ENCODE measurements around the gene SMIM26. TPM values are rescaled to one million over a fixed set of nuclear protein-coding genes. Genes with fewer than 3 reads are reported as not detected.
A peak's percentile ranks its signal among the peaks of the same experiment; 100 is the strongest.

The SMIM26 gene
- total RNA-seq, 2 donors from 2014 or later, result 51.7 to 55.6 TPM

GRCh38 chr20:18589941-18590674 is 22.9 kb downstream of the SMIM26 start:
- peaks cover 30% of the 10 kb centered on the region for H3K4me1 Mint-ChIP-seq
- H3K27ac Mint-ChIP-seq, result no peak overlapping the region
- no peaks in the 10 kb centered on the region for H3K27me3 Mint-ChIP-seq
- peaks cover 2% of the 10 kb centered on the region for H3K36me3 Mint-ChIP-seq (ENCODE audit: low read depth)
- no peaks in the 10 kb centered on the region for H3K9me3 ChIP-seq (ENCODE audit: control insufficient read depth, low read length, poor library complexity, severe bottlenecking)
- ATAC-seq (no peak), DNase-seq (no peak)
- H3K4me3 Mint-ChIP-seq, result no peak overlapping the region

GRCh38 chr20:18596270-18596669 is 29.0 kb downstream of the SMIM26 start:
- Mint-ChIP-seq H3K36me3 (ENCODE audit: low read depth) (peaks cover 3% of the 10 kb centered on the region), H3K4me3 (no peak overlapping the region), H3K27ac (no peak overlapping the region), H3K27me3 (no peaks in the 10 kb centered on the region), H3K4me1 (peaks cover 8% of the 10 kb centered on the region)
- ATAC-seq (no peak), DNase-seq (no peak)
- H3K9me3 ChIP-seq (ENCODE audit: control insufficient read depth, low read length, poor library complexity, severe bottlenecking), result no peaks in the 10 kb centered on the region

GRCh38 chr20:18609741-18610140 is 42.5 kb downstream of the SMIM26 start:
- no peak overlapping the region for H3K4me3 Mint-ChIP-seq
- ATAC-seq (no peak), DNase-seq (no peak)
- H3K27ac Mint-ChIP-seq, result peak overlapping the region; percentile 29
- H3K36me3 Mint-ChIP-seq (ENCODE audit: low read depth), result peaks cover 3% of the 10 kb centered on the region
- H3K4me1 Mint-ChIP-seq, result peaks cover 4% of the 10 kb centered on the region
- no peaks in the 10 kb centered on the region for H3K27me3 Mint-ChIP-seq
- no peaks in the 10 kb centered on the region for H3K9me3 ChIP-seq (ENCODE audit: control insufficient read depth, low read length, poor library complexity, severe bottlenecking)

GRCh38 chr20:18611492-18611891 is 44.3 kb downstream of the SMIM26 start:
- H3K4me3 Mint-ChIP-seq, result no peak overlapping the region

GRCh38 chr20:18613553-18613952 is 46.3 kb downstream of the SMIM26 start:
- peaks cover 5% of the 10 kb centered on the region for H3K36me3 Mint-ChIP-seq (ENCODE audit: low read depth)
- no peak overlapping the region for H3K4me3 Mint-ChIP-seq
- H3K9me3 ChIP-seq (ENCODE audit: control insufficient read depth, low read length, poor library complexity, severe bottlenecking), result no peaks in the 10 kb centered on the region
- ATAC-seq (no peak), DNase-seq (no peak)
- H3K27ac Mint-ChIP-seq, result no peak overlapping the region
- no peaks in the 10 kb centered on the region for H3K27me3 Mint-ChIP-seq
- H3K4me1 Mint-ChIP-seq, result peaks cover 6% of the 10 kb centered on the region

More at GRCh38 chr20:18611492-18611891, 44.3 kb downstream of the SMIM26 start:
- DNase-seq (no peak), ATAC-seq (no peak)
- Mint-ChIP-seq H3K27ac (no peak overlapping the region), H3K27me3 (no peaks in the 10 kb centered on the region), H3K4me1 (peaks cover 6% of the 10 kb centered on the region), H3K36me3 (ENCODE audit: low read depth) (peaks cover 5% of the 10 kb centered on the region)
- no peaks in the 10 kb centered on the region for H3K9me3 ChIP-seq (ENCODE audit: control insufficient read depth, low read length, poor library complexity, severe bottlenecking)

GRCh38 chr20:18614244-18614643 is 47.0 kb downstream of the SMIM26 start:
- peaks cover 6% of the 10 kb centered on the region for H3K4me1 Mint-ChIP-seq
- ATAC-seq, result no peak
- no peak overlapping the region for H3K4me3 Mint-ChIP-seq
- H3K27ac Mint-ChIP-seq, result no peak overlapping the region
- DNase-seq, result no peak
- H3K9me3 ChIP-seq (ENCODE audit: control insufficient read depth, low read length, poor library complexity, severe bottlenecking), result no peaks in the 10 kb centered on the region
- H3K27me3 Mint-ChIP-seq, result no peaks in the 10 kb centered on the region
- peaks cover 5% of the 10 kb centered on the region for H3K36me3 Mint-ChIP-seq (ENCODE audit: low read depth)

GRCh38 chr20:18615020-18615650 is 47.9 kb downstream of the SMIM26 start:
- ATAC-seq, result no peak
- H3K27ac Mint-ChIP-seq, result no peak overlapping the region
- H3K27me3 Mint-ChIP-seq, result no peaks in the 10 kb centered on the region
- no peaks in the 10 kb centered on the region for H3K9me3 ChIP-seq (ENCODE audit: control insufficient read depth, low read length, poor library complexity, severe bottlenecking)
- no peak for DNase-seq
- peaks cover 5% of the 10 kb centered on the region for H3K36me3 Mint-ChIP-seq (ENCODE audit: low read depth)
- H3K4me3 Mint-ChIP-seq, result no peak overlapping the region
- H3K4me1 Mint-ChIP-seq, result peaks cover 6% of the 10 kb centered on the region

Other genes with a start within 250 kb of the SMIM26 start
- 1 to 10 TPM; 2.5 to 3.9 TPM for gene DZANK1, start 100.4 kb upstream of the SMIM26 start, total RNA-seq
- gene POLR3F, start 100.0 kb upstream of the SMIM26 start, total RNA-seq, result 1 to 10 TPM; 7.8 to 9.8 TPM
- gene RBBP9, start 70.2 kb upstream of the SMIM26 start, total RNA-seq, result 1 to 10 TPM; 5.3 to 6.0 TPM
- 10 to 100 TPM; 38.3 to 56.0 TPM for gene SEC23B, start 59.5 kb upstream of the SMIM26 start, total RNA-seq
- gene DTD1, start 20.6 kb downstream of the SMIM26 start, total RNA-seq, result 10 to 100 TPM; 20.5 to 22.8 TPM
- gene SCP2D1, start 246.4 kb downstream of the SMIM26 start, total RNA-seq, result not detected